Endothelial cell of umbilical vein (primary cell): ENCODE data around the gene FGF5. TPM values are rescaled to one million over a fixed set of nuclear protein-coding genes. Genes with fewer than 3 reads are reported as not detected.
A peak's percentile ranks its signal among the peaks of the same experiment; 100 is the strongest.

Experiments used
- BruUV-seq: library from RNA; stranded (reverse); fragments of 400-500 nt; replicated peaks from 2 replicates; lab custom pipeline; 2021; lab: Mats Ljungman, UMichigan
- CTCF ChIA-PET: fragments of 300-600, 350-600 bp; sonication (Branson Sonifier 250); formaldehyde crosslinking; loops from one replicate; lab custom pipeline; 2021; ENCODE audit warnings: antibody characterized with exemption, inconsistent platforms; lab: Charles Lee
- POLR2A ChIA-PET: fragments of 300-600, 350-600 bp; sonication (Branson Sonifier 250); formaldehyde crosslinking; loops from one replicate; lab custom pipeline; 2021; ENCODE audit warnings: antibody characterized with exemption, inconsistent platforms; lab: Charles Lee
- DNase-seq: peaks from one replicate; pipeline ENCODE4 v3.0.0-alpha.2; 2011; ENCODE audit warnings: low read depth, low spot score
- FAIRE-seq: peaks from 2 replicates; lab custom pipeline; 2011; peaks lifted over from hg19 to GRCh38; lab: Jason Lieb, UNC
- H2AFZ ChIP-seq: 2 replicates; pipeline ENCODE4 v1.6.0; 2012; ENCODE audit warnings: low read depth, low read length, control low read depth, inconsistent platforms
- H3K27ac ChIP-seq: 2 replicates; pipeline ENCODE4 v1.5.1; 2011; ENCODE audit warnings: low read depth, mild to moderate bottlenecking, control low read depth, low read length, moderate library complexity; ENCODE audit not compliant: insufficient read depth
- H3K27me3 ChIP-seq, 2 experiments: 2 replicates each; pipeline versions ENCODE4 v1.6.0 to v1.6.1; 2011; ENCODE audit warnings: low read length in 2 of 2, mixed read lengths in 1 of 2; ENCODE audit not compliant: control insufficient read depth in 2 of 2, insufficient read depth in 2 of 2
- H3K36me3 ChIP-seq, 2 experiments: 2 replicates in 1 of 2; 3 replicates in 1 of 2; pipeline ENCODE4 v1.5.1; 2011; ENCODE audit warnings: low read length in 2 of 2, mild to moderate bottlenecking in 1 of 2, moderate library complexity in 1 of 2; ENCODE audit not compliant: control insufficient read depth in 2 of 2, insufficient read depth in 2 of 2; ENCODE audit errors: extremely low read depth in 1 of 2
- H3K4me1 ChIP-seq: 3 replicates; pipeline ENCODE4 v1.5.1; 2011; ENCODE audit warnings: mild to moderate bottlenecking, low read length; ENCODE audit not compliant: control insufficient read depth, insufficient read depth; ENCODE audit errors: extremely low read depth
- H3K4me2 ChIP-seq: 2 replicates; pipeline ENCODE4 v1.6.1; 2011; ENCODE audit warnings: low read length, control low read depth, mixed read lengths; ENCODE audit not compliant: insufficient read depth
- H3K4me3 ChIP-seq, 3 experiments: fragments of 200-600 bp in 1 of 3; sonication (generic), shearing (Covaris generic) in 1 of 3; replicated peaks in 1 of 3; 2 replicates each; pipeline ENCODE4 v1.5.1; 2011 to 2016; ENCODE audit warnings: control low read depth in 3 of 3, low read length in 3 of 3, mild to moderate bottlenecking in 2 of 3, inconsistent platforms in 1 of 3, low read depth in 1 of 3, moderate library complexity in 1 of 3; ENCODE audit not compliant: insufficient read depth in 1 of 3
- H3K79me2 ChIP-seq: 2 replicates; pipeline ENCODE4 v1.6.0; 2012; ENCODE audit warnings: low read length, inconsistent platforms; ENCODE audit not compliant: control insufficient read depth, insufficient read depth
- H3K9ac ChIP-seq: replicated peaks from 2 replicates; pipeline ENCODE3; 2011; ENCODE audit warnings: low read length, control low read depth; ENCODE audit not compliant: insufficient read depth; ENCODE audit errors: extremely low read depth
- H3K9me1 ChIP-seq: replicated peaks from 3 replicates; pipeline ENCODE4 v1.6.0; 2011; ENCODE audit warnings: mild to moderate bottlenecking, low read length; ENCODE audit not compliant: control insufficient read depth, insufficient read depth; ENCODE audit errors: extremely low read depth
- H3K9me3 ChIP-seq: replicated peaks from 2 replicates; pipeline ENCODE4 v1.5.1; 2012; ENCODE audit warnings: low read length, inconsistent platforms; ENCODE audit not compliant: control insufficient read depth, insufficient read depth
- H4K20me1 ChIP-seq: replicated peaks from 2 replicates; pipeline ENCODE3; 2011; ENCODE audit warnings: mild to moderate bottlenecking, low read length; ENCODE audit not compliant: control insufficient read depth, insufficient read depth; ENCODE audit errors: extremely low read depth
- CTCF ChIP-seq, 2 donors: IDR thresholded peaks; 1 replicate in 1 of 2; 2 replicates in 1 of 2; pipeline ENCODE4 v1.5.1; 2011; ENCODE audit warnings: low read length in 2 of 2, mild to moderate bottlenecking in 2 of 2, moderate library complexity in 2 of 2, control low read depth in 1 of 2, inconsistent platforms in 1 of 2, low read depth in 1 of 2; ENCODE audit not compliant: insufficient read depth in 1 of 2; ENCODE audit errors: extremely low read depth in 1 of 2
- EZH2 ChIP-seq: IDR thresholded peaks from 2 replicates; pipeline ENCODE4 v1.6.1; 2012; ENCODE audit warnings: borderline replicate concordance, low read depth, mild to moderate bottlenecking, moderate library complexity, low read length, inconsistent platforms; ENCODE audit not compliant: severe bottlenecking
- FOS ChIP-seq: IDR thresholded peaks from 2 replicates; pipeline ENCODE4 v1.6.1; 2011; ENCODE audit warnings: mild to moderate bottlenecking, low read length, moderate library complexity, borderline replicate concordance; ENCODE audit not compliant: insufficient read depth
- GATA2 ChIP-seq: IDR thresholded peaks from 2 replicates; pipeline ENCODE4 v1.7.0; 2011; ENCODE audit warnings: low read depth, mild to moderate bottlenecking, moderate library complexity, mixed read lengths, low read length; ENCODE audit not compliant: insufficient read length, insufficient read depth
- JUN ChIP-seq: IDR thresholded peaks from 2 replicates; pipeline ENCODE4 v1.6.1; 2011; ENCODE audit warnings: borderline replicate concordance, low read depth; ENCODE audit not compliant: insufficient read length, insufficient read depth
- MAX ChIP-seq: IDR thresholded peaks from 2 replicates; pipeline ENCODE4 v1.6.1; 2011; ENCODE audit not compliant: insufficient read depth, insufficient read length
- MYC ChIP-seq: IDR thresholded peaks from one replicate; pipeline ENCODE4 v1.6.1; 2011; ENCODE audit warnings: mild to moderate bottlenecking, low read depth, low read length
- POLR2A ChIP-seq: IDR thresholded peaks from 2 replicates; pipeline ENCODE4 v1.6.1; 2012; ENCODE audit warnings: low read depth, mild to moderate bottlenecking, control low read depth, low read length
- POLR2AphosphoS5 ChIP-seq: IDR thresholded peaks from 2 replicates; pipeline ENCODE4 v1.6.1; 2012; ENCODE audit warnings: low read depth, mild to moderate bottlenecking, control low read depth, low read length, moderate library complexity; ENCODE audit not compliant: insufficient read depth
- dilution Hi-C: fragments of 300-500 bp; cut with MboI; formaldehyde crosslinking; loops from one replicate; pipeline ENCODE4 v1.15.0; 2019; ENCODE audit warnings: low sequenced_read_pairs; ENCODE audit not compliant: extremely low pct_ligation_motif_present
- intact Hi-C: fragments of 100-400 bp; cut with micrococcal nuclease; formaldehyde crosslinking; loops from one replicate; pipeline ENCODE4 v1.10.0; 2022
- polyA plus RNA-seq, 4 experiments: library from polyadenylated mRNA; depleted of rRNA in 3 of 4; stranded (reverse) in 3 of 4; unstranded in 1 of 4; fragments of >200 nt; gene quantifications; 2 replicates each; pipeline versions ENCODE4 v1.2.1 to v1.2.3, GENCODE V29; 2011 to 2012; ENCODE audit warnings: missing spikeins in 1 of 4
- total RNA-seq: library from RNA; stranded (reverse); gene quantifications from 2 replicates; pipeline ENCODE4 v1.2.3, GENCODE V29; 2021

The FGF5 gene
- total and polyA plus RNA-seq, 2 donors (not counting 3 experiments of a cell fraction or from before 2014, with no cell fraction given): 0.13 to 0.73 TPM

GRCh38 chr4:80268081-80268823 is 1.8 kb downstream of the FGF5 start:
- ChIA-PET POLR2A (no interaction called here), CTCF (interaction anchor here (1.1 to 2.5 kb wide), 2 partner anchors 11 to 48 kb away, joined by 4 to 11 read pairs; no protein-coding TSS in a partner anchor)
- Histone ChIP-seq H2AFZ (no peak overlapping the region), H3K9me1 (no peaks in the 10 kb centered on the region), H3K27ac (no peak overlapping the region), H3K79me2 (no peaks in the 10 kb centered on the region), H3K27me3 (peaks cover 62 to 90% of the 10 kb centered on the region in 2 experiments), H3K4me3 (no peak overlapping the region), H3K9me3 (no peaks in the 10 kb centered on the region), H3K4me2 (no peak overlapping the region), H3K9ac (no peak overlapping the region), H3K4me1 (peaks cover 12% of the 10 kb centered on the region), H4K20me1 (no peaks in the 10 kb centered on the region), H3K36me3 (no peaks in the 10 kb centered on the region)
- dilution Hi-C loops: no loop called here
- BruUV-seq: no TSS peak
- FAIRE-seq (no peak), DNase-seq (no peak)
- peak; percentile 28 for TF ChIP-seq MAX
- TF ChIP-seq EZH2: no peak
- intact Hi-C loops: loop anchor here (5.0 kb wide), 2 partner anchors 46 to 54 kb away; no protein-coding TSS in a partner anchor

GRCh38 chr4:80268936-80269335 is 2.5 kb downstream of the FGF5 start:
- BruUV-seq: no TSS peak
- Histone ChIP-seq H3K4me3 (no peak overlapping the region), H3K9me1 (no peaks in the 10 kb centered on the region), H3K4me2 (no peak overlapping the region), H3K27me3 (peaks cover 55 to 89% of the 10 kb centered on the region in 2 experiments), H3K9me3 (no peaks in the 10 kb centered on the region), H3K9ac (no peak overlapping the region), H4K20me1 (no peaks in the 10 kb centered on the region), H3K79me2 (no peaks in the 10 kb centered on the region), H3K27ac (no peak overlapping the region), H2AFZ (no peak overlapping the region), H3K4me1 (peaks cover 12% of the 10 kb centered on the region), H3K36me3 (no peaks in the 10 kb centered on the region)
- CTCF ChIA-PET: interaction anchor here (1.1 to 2.5 kb wide), 2 partner anchors 10 to 48 kb away, joined by 4 to 11 read pairs; no protein-coding TSS in a partner anchor
- dilution Hi-C loops (no loop called here), intact Hi-C loops (loop anchor here (5.0 kb wide), 2 partner anchors 47 to 53 kb away; no protein-coding TSS in a partner anchor)
- POLR2A ChIA-PET: no interaction called here
- TF ChIP-seq JUN (no peak), POLR2AphosphoS5 (no peak), FOS (no peak), CTCF (IDR thresholded peaks at IDR 0.05; ENCODE audit: extremely low read depth in 1 of 2, insufficient read depth in 1 of 2, low read depth in 1 of 2, low read length in 2 of 2) (no peak), MYC (no peak), EZH2 (no peak), MAX (no peak), GATA2 (no peak), POLR2A (no peak)
- no peak for DNase-seq
- no peak for FAIRE-seq
